Pericardium fibroblast (primary cell): ENCODE results near the gene RNF141. TPM values are rescaled to one million over a fixed set of nuclear protein-coding genes. Genes with fewer than 3 reads are reported as not detected.

Experiments used
- total RNA-seq: library from RNA; depleted of rRNA; stranded (reverse); fragments of >200 nt; gene quantifications from 2 replicates; pipeline ENCODE4 v1.2.3, GENCODE V29; 2015

RNF141 gene
- 14.6 and 19.1 TPM in 2 replicates for total RNA-seq

GRCh38 chr11:10540915-10541560 lies at the start of gene RNF141:
TSS of gene RNF141 (minus strand) at chr11:10541187. CDS start at chr11:10534158, 7,029 bp downstream.

GRCh38 chr11:10568486-10568941 lies 27.5 kb upstream of the RNF141 start, which contains the start of gene LYVE1:
TSS of gene LYVE1 (minus strand) at chr11:10568665. CDS start at chr11:10568532, 133 bp downstream.

Other genes with a start within 250 kb of the RNF141 start
- gene SBF2, start 247.0 kb downstream of the RNF141 start, total RNA-seq = 25.2 and 40.0 TPM in 2 replicates
- gene ADM, start 236.1 kb downstream of the RNF141 start, total RNA-seq = 381 and 509 TPM in 2 replicates
- gene AMPD3, start 85.9 kb downstream of the RNF141 start, total RNA-seq = 2.9 and 8.4 TPM in 2 replicates
- not detected in 2 replicates for gene LYVE1, start 27.5 kb upstream of the RNF141 start, total RNA-seq
- gene IRAG1, start 152.6 kb upstream of the RNF141 start, total RNA-seq = 1.0 and 4.2 TPM in 2 replicates
- 12.8 and 17.9 TPM in 2 replicates for gene CTR9, start 210.1 kb upstream of the RNF141 start, total RNA-seq